Activated T-cell treated with anti-CD3 and anti-CD28 coated beads for 1 hour (primary cell): ENCODE results near the gene LYPD1.

Experiments
- DNase-seq: peaks from one replicate; pipeline ENCODE4 v3.0.0-alpha.2; 2020; ENCODE audit warnings: low read depth

The LYPD1 gene

DNA sequence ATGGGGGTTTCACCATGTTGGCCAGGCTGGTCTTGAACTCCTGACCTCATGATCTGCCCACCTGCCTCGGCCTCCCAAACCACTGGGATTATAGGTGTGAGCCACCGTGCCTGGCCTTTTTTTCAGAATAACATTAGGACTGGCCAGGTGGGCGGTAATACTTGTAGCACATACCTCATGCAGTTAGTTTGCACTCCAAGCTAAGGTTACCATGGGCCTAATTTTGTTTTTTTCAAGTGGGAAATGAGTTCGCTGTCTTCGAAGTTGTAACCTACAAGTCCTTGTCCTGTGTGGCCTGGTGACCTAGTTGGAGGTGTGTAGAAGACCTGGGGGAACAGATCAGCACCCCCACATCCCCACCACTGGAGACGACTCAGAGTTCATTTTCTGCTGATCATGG is 74.8 kb downstream of the LYPD1 start:
- DNase-seq, result no peak
